A673 (cell line): Measurements from ENCODE around the gene SUPT6H.

Source experiments
- EZH2 ChIP-seq: fragments of 200-600 bp; sonication (generic); IDR thresholded peaks from 2 replicates; pipeline ENCODE4 v1.6.1; 2017; ENCODE audit warnings: borderline replicate concordance, low read depth, mild to moderate bottlenecking, mixed read lengths, antibody characterized with exemption, low read length; ENCODE audit not compliant: poor library complexity, severe bottlenecking
- TF ChIP-seq, protein P1 (sequence below): fragments of 300-800, 200-600 bp; sonication (generic); conservative IDR thresholded peaks from 2 replicates; pipeline ENCODE4 v1.5.1; 2017; ENCODE audit warnings: low read depth, mild to moderate bottlenecking, antibody characterized with exemption, low read length, moderate library complexity, mixed read lengths

GRCh38 chr17:28644787-28645575 is 17.0 kb upstream of the SUPT6H start, which contains the start of gene BLTP2:
- TF ChIP-seq, protein P1, sequence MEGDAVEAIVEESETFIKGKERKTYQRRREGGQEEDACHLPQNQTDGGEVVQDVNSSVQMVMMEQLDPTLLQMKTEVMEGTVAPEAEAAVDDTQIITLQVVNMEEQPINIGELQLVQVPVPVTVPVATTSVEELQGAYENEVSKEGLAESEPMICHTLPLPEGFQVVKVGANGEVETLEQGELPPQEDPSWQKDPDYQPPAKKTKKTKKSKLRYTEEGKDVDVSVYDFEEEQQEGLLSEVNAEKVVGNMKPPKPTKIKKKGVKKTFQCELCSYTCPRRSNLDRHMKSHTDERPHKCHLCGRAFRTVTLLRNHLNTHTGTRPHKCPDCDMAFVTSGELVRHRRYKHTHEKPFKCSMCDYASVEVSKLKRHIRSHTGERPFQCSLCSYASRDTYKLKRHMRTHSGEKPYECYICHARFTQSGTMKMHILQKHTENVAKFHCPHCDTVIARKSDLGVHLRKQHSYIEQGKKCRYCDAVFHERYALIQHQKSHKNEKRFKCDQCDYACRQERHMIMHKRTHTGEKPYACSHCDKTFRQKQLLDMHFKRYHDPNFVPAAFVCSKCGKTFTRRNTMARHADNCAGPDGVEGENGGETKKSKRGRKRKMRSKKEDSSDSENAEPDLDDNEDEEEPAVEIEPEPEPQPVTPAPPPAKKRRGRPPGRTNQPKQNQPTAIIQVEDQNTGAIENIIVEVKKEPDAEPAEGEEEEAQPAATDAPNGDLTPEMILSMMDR, result no peak
- no peak for TF ChIP-seq EZH2
